HepG2 (cell line): ENCODE data around the gene APOC3. TPM values are rescaled to one million over a fixed set of nuclear protein-coding genes. Genes with fewer than 3 reads are reported as not detected.
A peak's percentile ranks its signal among the peaks of the same experiment; 100 is the strongest.

Source experiments
- HDAC2 ChIP-seq: sonication (generic); formaldehyde crosslinking; IDR thresholded peaks from 2 replicates; pipeline ENCODE4 v1.4.0; 2020; ENCODE audit warnings: missing genetic modification reagents
- HNRNPH1 ChIP-seq: fragments of 200-400 bp; formaldehyde crosslinking; optimal IDR thresholded peaks from 2 replicates; pipeline ENCODE3; 2017; ENCODE audit warnings: mild to moderate bottlenecking, low read depth, low read length
- IKZF4 ChIP-seq: sonication (generic); formaldehyde crosslinking; IDR thresholded peaks from 2 replicates; pipeline ENCODE4 v1.5.1; 2020; ENCODE audit warnings: borderline replicate concordance, mild to moderate bottlenecking, low read depth, missing genetic modification reagents; ENCODE audit errors: not compliant biosample characterization
- KLF16 ChIP-seq, 2 experiments: sonication (generic) in 1 of 2; formaldehyde crosslinking in 1 of 2; IDR thresholded peaks; 2 replicates each; pipeline versions ENCODE4 v1.6.1 to v1.8.0; 2016 to 2023; ENCODE audit warnings: missing genetic modification reagents in 2 of 2, missing compliant biosample characterization in 1 of 2
- PCBP2 ChIP-seq: fragments of 200-400 bp; formaldehyde crosslinking; optimal IDR thresholded peaks from 2 replicates; pipeline ENCODE3; 2018; ENCODE audit warnings: low read length, low read depth; ENCODE audit not compliant: poor library complexity, severe bottlenecking
- RNF2 ChIP-seq: fragments of 450-650 bp; conservative IDR thresholded peaks from 2 replicates; pipeline ENCODE4 v1.6.1; 2016; ENCODE audit warnings: low read depth
- SOX5 ChIP-seq: IDR thresholded peaks from 2 replicates; pipeline ENCODE4 v1.6.1; 2016; ENCODE audit warnings: borderline replicate concordance
- SRSF4 ChIP-seq: fragments of 200-400 bp; formaldehyde crosslinking; IDR thresholded peaks from one replicate; pipeline ENCODE4 v1.6.1; 2018; ENCODE audit warnings: mild to moderate bottlenecking, low read depth, low read length, moderate library complexity; ENCODE audit not compliant: poor library complexity, severe bottlenecking
- ZFP36L2 ChIP-seq: sonication (generic); formaldehyde crosslinking; IDR thresholded peaks from 2 replicates; pipeline ENCODE4 v1.4.0; 2020; ENCODE audit warnings: missing genetic modification reagents
- polyA plus RNA-seq, 8 experiments: library from polyadenylated mRNA; depleted of rRNA in 3 of 8; stranded (reverse) in 7 of 8; unstranded in 1 of 8; fragments of >200 nt; fragmentation: Illumina TruSeq in 4 of 8; extraction: Trizol in 4 of 8; gene quantifications; 2 replicates each; pipeline versions ENCODE4 v1.2.1 to v1.2.3, GENCODE V29; 2011 to 2016; ENCODE audit warnings: low read depth in 4 of 8, missing spikeins in 1 of 8, mixed read lengths in 1 of 8; ENCODE audit not compliant: insufficient read depth in 1 of 8
- total RNA-seq, 5 experiments: library from RNA; depleted of rRNA; stranded (reverse); fragments of >200 nt; fragmentation: Illumina TruSeq; extraction: Trizol; gene quantifications; 2 replicates each; pipeline ENCODE4 v1.2.3, GENCODE V29; 2016; ENCODE audit warnings: low read depth in 1 of 5
- TF ChIP-seq, protein P1 (sequence below): sonication (generic); formaldehyde crosslinking; IDR thresholded peaks from 2 replicates; pipeline ENCODE4 v1.8.1; 2023; ENCODE audit warnings: mild to moderate bottlenecking, missing genetic modification reagents
- TF ChIP-seq, protein P2 (sequence below): IDR thresholded peaks from 2 replicates; pipeline ENCODE4 v1.6.1; 2016; ENCODE audit warnings: control low read depth
- TF ChIP-seq, protein P3 (sequence below): sonication (generic); formaldehyde crosslinking; IDR thresholded peaks from 2 replicates; pipeline ENCODE4 v1.4.0; 2020; ENCODE audit warnings: missing genetic modification reagents
- TF ChIP-seq, protein P4 (sequence below): sonication (generic); formaldehyde crosslinking; IDR thresholded peaks from 2 replicates; pipeline ENCODE4 v1.4.0; 2020; ENCODE audit warnings: missing genetic modification reagents
- TF ChIP-seq, protein P5 (sequence below): sonication (generic); formaldehyde crosslinking; IDR thresholded peaks from 2 replicates; pipeline ENCODE4 v1.5.0; 2020; ENCODE audit warnings: missing genetic modification reagents

APOC3 gene
- total and polyA plus RNA-seq, 2 of the 13 experiments (the other 11 are each of a cell fraction or from before 2014, with no cell fraction given), result 314 to 687 TPM

DNA sequence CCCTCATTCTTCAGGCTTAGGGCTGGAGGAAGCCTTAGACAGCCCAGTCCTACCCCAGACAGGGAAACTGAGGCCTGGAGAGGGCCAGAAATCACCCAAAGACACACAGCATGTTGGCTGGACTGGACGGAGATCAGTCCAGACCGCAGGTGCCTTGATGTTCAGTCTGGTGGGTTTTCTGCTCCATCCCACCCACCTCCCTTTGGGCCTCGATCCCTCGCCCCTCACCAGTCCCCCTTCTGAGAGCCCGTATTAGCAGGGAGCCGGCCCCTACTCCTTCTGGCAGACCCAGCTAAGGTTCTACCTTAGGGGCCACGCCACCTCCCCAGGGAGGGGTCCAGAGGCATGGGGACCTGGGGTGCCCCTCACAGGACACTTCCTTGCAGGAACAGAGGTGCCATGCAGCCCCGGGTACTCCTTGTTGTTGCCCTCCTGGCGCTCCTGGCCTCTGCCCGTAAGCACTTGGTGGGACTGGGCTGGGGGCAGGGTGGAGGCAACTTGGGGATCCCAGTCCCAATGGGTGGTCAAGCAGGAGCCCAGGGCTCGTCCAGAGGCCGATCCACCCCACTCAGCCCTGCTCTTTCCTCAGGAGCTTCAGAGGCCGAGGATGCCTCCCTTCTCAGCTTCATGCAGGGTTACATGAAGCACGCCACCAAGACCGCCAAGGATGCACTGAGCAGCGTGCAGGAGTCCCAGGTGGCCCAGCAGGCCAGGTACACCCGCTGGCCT is 641 bp downstream of the APOC3 start (continued):
- TF ChIP-seq, protein P1, sequence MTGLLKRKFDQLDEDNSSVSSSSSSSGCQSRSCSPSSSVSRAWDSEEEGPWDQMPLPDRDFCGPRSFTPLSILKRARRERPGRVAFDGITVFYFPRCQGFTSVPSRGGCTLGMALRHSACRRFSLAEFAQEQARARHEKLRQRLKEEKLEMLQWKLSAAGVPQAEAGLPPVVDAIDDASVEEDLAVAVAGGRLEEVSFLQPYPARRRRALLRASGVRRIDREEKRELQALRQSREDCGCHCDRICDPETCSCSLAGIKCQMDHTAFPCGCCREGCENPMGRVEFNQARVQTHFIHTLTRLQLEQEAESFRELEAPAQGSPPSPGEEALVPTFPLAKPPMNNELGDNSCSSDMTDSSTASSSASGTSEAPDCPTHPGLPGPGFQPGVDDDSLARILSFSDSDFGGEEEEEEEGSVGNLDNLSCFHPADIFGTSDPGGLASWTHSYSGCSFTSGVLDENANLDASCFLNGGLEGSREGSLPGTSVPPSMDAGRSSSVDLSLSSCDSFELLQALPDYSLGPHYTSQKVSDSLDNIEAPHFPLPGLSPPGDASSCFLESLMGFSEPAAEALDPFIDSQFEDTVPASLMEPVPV, result peak; percentile 11; the same call in 1 of the 2 replicates
- no peak for TF ChIP-seq KLF16 (CRISPR knock-in tag; IDR thresholded peaks at IDR 0.05)
- TF ChIP-seq HNRNPH1, result no peak
- no peak for TF ChIP-seq IKZF4 (CRISPR knock-in tag)
- TF ChIP-seq, protein P2, sequence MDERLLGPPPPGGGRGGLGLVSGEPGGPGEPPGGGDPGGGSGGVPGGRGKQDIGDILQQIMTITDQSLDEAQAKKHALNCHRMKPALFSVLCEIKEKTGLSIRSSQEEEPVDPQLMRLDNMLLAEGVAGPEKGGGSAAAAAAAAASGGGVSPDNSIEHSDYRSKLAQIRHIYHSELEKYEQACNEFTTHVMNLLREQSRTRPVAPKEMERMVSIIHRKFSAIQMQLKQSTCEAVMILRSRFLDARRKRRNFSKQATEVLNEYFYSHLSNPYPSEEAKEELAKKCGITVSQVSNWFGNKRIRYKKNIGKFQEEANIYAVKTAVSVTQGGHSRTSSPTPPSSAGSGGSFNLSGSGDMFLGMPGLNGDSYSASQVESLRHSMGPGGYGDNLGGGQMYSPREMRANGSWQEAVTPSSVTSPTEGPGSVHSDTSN (CRISPR knock-in tag), result no peak
- no peak for TF ChIP-seq ZFP36L2 (CRISPR knock-in tag)
- no peak; the same call in 1 of the 2 replicates for TF ChIP-seq HDAC2
- TF ChIP-seq PCBP2, result no peak
- no peak for TF ChIP-seq SOX5 (CRISPR knock-in tag)
- TF ChIP-seq SRSF4, result no peak
- TF ChIP-seq, protein P3, sequence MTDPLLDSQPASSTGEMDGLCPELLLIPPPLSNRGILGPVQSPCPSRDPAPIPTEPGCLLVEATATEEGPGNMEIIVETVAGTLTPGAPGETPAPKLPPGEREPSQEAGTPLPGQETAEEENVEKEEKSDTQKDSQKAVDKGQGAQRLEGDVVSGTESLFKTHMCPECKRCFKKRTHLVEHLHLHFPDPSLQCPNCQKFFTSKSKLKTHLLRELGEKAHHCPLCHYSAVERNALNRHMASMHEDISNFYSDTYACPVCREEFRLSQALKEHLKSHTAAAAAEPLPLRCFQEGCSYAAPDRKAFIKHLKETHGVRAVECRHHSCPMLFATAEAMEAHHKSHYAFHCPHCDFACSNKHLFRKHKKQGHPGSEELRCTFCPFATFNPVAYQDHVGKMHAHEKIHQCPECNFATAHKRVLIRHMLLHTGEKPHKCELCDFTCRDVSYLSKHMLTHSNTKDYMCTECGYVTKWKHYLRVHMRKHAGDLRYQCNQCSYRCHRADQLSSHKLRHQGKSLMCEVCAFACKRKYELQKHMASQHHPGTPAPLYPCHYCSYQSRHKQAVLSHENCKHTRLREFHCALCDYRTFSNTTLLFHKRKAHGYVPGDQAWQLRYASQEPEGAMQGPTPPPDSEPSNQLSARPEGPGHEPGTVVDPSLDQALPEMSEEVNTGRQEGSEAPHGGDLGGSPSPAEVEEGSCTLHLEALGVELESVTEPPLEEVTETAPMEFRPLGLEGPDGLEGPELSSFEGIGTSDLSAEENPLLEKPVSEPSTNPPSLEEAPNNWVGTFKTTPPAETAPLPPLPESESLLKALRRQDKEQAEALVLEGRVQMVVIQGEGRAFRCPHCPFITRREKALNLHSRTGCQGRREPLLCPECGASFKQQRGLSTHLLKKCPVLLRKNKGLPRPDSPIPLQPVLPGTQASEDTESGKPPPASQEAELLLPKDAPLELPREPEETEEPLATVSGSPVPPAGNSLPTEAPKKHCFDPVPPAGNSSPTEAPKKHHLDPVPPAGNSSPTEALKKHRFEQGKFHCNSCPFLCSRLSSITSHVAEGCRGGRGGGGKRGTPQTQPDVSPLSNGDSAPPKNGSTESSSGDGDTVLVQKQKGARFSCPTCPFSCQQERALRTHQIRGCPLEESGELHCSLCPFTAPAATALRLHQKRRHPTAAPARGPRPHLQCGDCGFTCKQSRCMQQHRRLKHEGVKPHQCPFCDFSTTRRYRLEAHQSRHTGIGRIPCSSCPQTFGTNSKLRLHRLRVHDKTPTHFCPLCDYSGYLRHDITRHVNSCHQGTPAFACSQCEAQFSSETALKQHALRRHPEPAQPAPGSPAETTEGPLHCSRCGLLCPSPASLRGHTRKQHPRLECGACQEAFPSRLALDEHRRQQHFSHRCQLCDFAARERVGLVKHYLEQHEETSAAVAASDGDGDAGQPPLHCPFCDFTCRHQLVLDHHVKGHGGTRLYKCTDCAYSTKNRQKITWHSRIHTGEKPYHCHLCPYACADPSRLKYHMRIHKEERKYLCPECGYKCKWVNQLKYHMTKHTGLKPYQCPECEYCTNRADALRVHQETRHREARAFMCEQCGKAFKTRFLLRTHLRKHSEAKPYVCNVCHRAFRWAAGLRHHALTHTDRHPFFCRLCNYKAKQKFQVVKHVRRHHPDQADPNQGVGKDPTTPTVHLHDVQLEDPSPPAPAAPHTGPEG (CRISPR knock-in tag), result no peak
- no peak for TF ChIP-seq RNF2
- TF ChIP-seq, protein P4, sequence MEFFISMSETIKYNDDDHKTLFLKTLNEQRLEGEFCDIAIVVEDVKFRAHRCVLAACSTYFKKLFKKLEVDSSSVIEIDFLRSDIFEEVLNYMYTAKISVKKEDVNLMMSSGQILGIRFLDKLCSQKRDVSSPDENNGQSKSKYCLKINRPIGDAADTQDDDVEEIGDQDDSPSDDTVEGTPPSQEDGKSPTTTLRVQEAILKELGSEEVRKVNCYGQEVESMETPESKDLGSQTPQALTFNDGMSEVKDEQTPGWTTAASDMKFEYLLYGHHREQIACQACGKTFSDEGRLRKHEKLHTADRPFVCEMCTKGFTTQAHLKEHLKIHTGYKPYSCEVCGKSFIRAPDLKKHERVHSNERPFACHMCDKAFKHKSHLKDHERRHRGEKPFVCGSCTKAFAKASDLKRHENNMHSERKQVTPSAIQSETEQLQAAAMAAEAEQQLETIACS (CRISPR knock-in tag), result no peak
- TF ChIP-seq, protein P5, sequence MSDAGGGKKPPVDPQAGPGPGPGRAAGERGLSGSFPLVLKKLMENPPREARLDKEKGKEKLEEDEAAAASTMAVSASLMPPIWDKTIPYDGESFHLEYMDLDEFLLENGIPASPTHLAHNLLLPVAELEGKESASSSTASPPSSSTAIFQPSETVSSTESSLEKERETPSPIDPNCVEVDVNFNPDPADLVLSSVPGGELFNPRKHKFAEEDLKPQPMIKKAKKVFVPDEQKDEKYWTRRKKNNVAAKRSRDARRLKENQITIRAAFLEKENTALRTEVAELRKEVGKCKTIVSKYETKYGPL (CRISPR knock-in tag), result no peak
